OCI-LY3 (cell line): ENCODE data around the gene BMP7.

ENCODE experiments used
- H2AFZ ChIP-seq: fragments of 200-600, 300-600 bp; shearing (Covaris generic); 2 replicates; pipeline ENCODE4 v1.6.0; 2014; ENCODE audit warnings: antibody characterized with exemption, low read depth, low read length
- H3K27ac ChIP-seq: fragments of 200-600, 300-600 bp; sonication (generic); 2 replicates; pipeline ENCODE4 v1.5.1; 2014; ENCODE audit warnings: mild to moderate bottlenecking, low read length, moderate library complexity, mixed read lengths
- H3K27me3 ChIP-seq: fragments of 200-600, 300-600 bp; sonication (generic); 2 replicates; pipeline ENCODE4 v1.6.1; 2014; ENCODE audit warnings: low read depth, low read length, mixed read lengths
- H3K36me3 ChIP-seq: fragments of 200-600, 300-600 bp; sonication (generic); replicated peaks from 2 replicates; pipeline ENCODE3; 2014; ENCODE audit warnings: low read depth, low read length, mixed read lengths
- H3K4me1 ChIP-seq: fragments of 300-600, 200-600 bp; sonication (generic); 2 replicates; pipeline ENCODE4 v1.6.1; 2014; ENCODE audit warnings: low read length, mixed read lengths
- H3K4me2 ChIP-seq: fragments of 200-600, 300-600 bp; sonication (generic); 2 replicates; pipeline ENCODE4 v1.6.1; 2014; ENCODE audit warnings: low read length, mixed read lengths
- H3K4me3 ChIP-seq: fragments of 300-600, 200-600 bp; sonication (generic); 2 replicates; pipeline ENCODE4 v1.5.1; 2014; ENCODE audit warnings: antibody characterized with exemption, mild to moderate bottlenecking, low read length, moderate library complexity
- H3K79me2 ChIP-seq: fragments of 300-600, 200-600 bp; shearing (Covaris generic); 2 replicates; pipeline ENCODE4 v1.6.1; 2014; ENCODE audit warnings: mild to moderate bottlenecking, low read length, mixed read lengths
- H3K9ac ChIP-seq: fragments of 300-600, 200-600 bp; shearing (Covaris generic); 2 replicates; pipeline ENCODE4 v1.6.0; 2014; ENCODE audit warnings: mild to moderate bottlenecking, low read length, moderate library complexity
- H3K9me3 ChIP-seq: fragments of 200-600, 300-600 bp; shearing (Covaris generic); 2 replicates; pipeline ENCODE4 v1.6.1; 2014; ENCODE audit warnings: low read length, mixed read lengths; ENCODE audit not compliant: insufficient read depth
- H4K20me1 ChIP-seq: fragments of 200-600, 300-600 bp; sonication (generic); 2 replicates; pipeline ENCODE4 v1.6.1; 2016; ENCODE audit warnings: low read length, mixed read lengths; ENCODE audit not compliant: insufficient read depth
- CTCF ChIP-seq: fragments of 200-600, 300-600 bp; sonication (generic); IDR thresholded peaks from 2 replicates; pipeline ENCODE4 v1.5.1; 2014; ENCODE audit warnings: antibody characterized with exemption, low read length, low read depth
- EZH2phosphoT487 ChIP-seq: fragments of 200-600 bp; shearing (Covaris generic); IDR thresholded peaks from 2 replicates; pipeline ENCODE4 v1.6.1; 2018; ENCODE audit warnings: antibody characterized with exemption, mixed run types, low read depth

The BMP7 gene

GRCh38 chr20:57178582-57179111, 87.8 kb downstream of the BMP7 start:
- Histone ChIP-seq H3K4me1 (peaks cover 19% of the 10 kb centered on the region), H4K20me1 (no peaks in the 10 kb centered on the region), H3K27ac (no peak overlapping the region), H3K9me3 (no peaks in the 10 kb centered on the region), H2AFZ (no peak overlapping the region), H3K27me3 (peaks cover 6% of the 10 kb centered on the region; the same call in 1 of the 2 replicates), H3K79me2 (no peaks in the 10 kb centered on the region), H3K4me3 (no peak overlapping the region), H3K4me2 (no peak overlapping the region), H3K36me3 (no peaks in the 10 kb centered on the region), H3K9ac (no peak overlapping the region)
- TF ChIP-seq CTCF: no peak
- no peak for TF ChIP-seq EZH2phosphoT487

DNA sequence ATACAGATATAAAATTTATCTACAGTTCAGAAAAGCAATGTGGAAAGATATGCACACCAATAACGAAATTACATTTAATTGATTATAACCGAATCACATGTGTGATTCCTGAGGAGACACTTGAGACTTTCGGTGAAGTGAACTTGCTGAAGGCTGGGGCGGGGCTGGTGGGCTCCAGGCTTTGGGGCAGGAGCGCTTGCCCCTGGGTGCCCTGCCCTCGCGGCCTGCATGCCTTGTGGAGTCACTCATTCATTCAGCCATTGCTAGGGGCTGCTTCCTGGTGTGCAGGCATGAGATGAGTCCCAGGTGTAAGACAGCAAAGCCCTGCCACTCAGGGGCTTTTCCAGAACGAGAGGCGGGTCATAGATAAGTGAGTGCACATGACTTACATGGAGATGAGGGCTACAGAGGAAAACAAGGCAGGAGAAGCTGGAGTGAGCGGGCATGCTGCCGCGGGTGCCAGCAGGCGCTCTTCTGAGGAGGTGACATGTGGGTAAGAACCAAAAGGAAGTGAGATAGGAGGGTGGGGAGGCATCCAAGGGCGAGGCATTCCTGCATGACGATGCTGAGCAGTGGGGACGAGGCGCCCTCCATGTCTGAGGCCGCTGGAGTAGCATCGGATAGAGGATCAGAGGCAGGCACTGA, 88.7 kb downstream of the BMP7 start:
- Histone ChIP-seq H4K20me1 (no peaks in the 10 kb centered on the region), H3K27me3 (peaks cover 6% of the 10 kb centered on the region; the same call in 1 of the 2 replicates), H3K4me1 (peaks cover 19% of the 10 kb centered on the region), H3K36me3 (no peaks in the 10 kb centered on the region), H3K4me2 (no peak overlapping the region), H3K4me3 (no peak overlapping the region), H3K9me3 (no peaks in the 10 kb centered on the region), H3K27ac (no peak overlapping the region), H3K79me2 (no peaks in the 10 kb centered on the region), H3K9ac (no peak overlapping the region), H2AFZ (no peak overlapping the region)
- TF ChIP-seq EZH2phosphoT487: no peak

GRCh38 chr20:57176842-57177241, 89.6 kb downstream of the BMP7 start:
- Histone ChIP-seq H3K4me2 (no peak overlapping the region), H3K27me3 (peaks cover 3% of the 10 kb centered on the region; the same call in 1 of the 2 replicates), H3K36me3 (no peaks in the 10 kb centered on the region), H3K4me1 (peaks cover 19% of the 10 kb centered on the region), H3K9ac (no peak overlapping the region), H2AFZ (no peak overlapping the region), H3K79me2 (no peaks in the 10 kb centered on the region), H3K27ac (no peak overlapping the region), H3K4me3 (no peak overlapping the region), H4K20me1 (no peaks in the 10 kb centered on the region), H3K9me3 (no peaks in the 10 kb centered on the region)
- TF ChIP-seq CTCF (no peak), EZH2phosphoT487 (no peak)

GRCh38 chr20:57175397-57176010, 90.9 kb downstream of the BMP7 start:
- Histone ChIP-seq H3K27me3 (no peaks in the 10 kb centered on the region), H3K79me2 (no peaks in the 10 kb centered on the region), H3K4me1 (peaks cover 19% of the 10 kb centered on the region), H3K27ac (no peak overlapping the region), H3K9me3 (no peaks in the 10 kb centered on the region), H3K9ac (no peak overlapping the region), H3K36me3 (no peaks in the 10 kb centered on the region), H2AFZ (peak overlapping the region; percentile 37; the same call in 1 of the 2 replicates), H4K20me1 (no peaks in the 10 kb centered on the region), H3K4me3 (0 out of 2 replicates have a peak overlapping the region, but pooled peaks have one; percentile 5), H3K4me2 (peak overlapping the region; percentile 62)
- TF ChIP-seq CTCF (no peak), EZH2phosphoT487 (no peak)
